GM21737 (cell line): ENCODE measurements around the gene EPHX1.
"Not testable (repeated sequence)": the region's sequence is repeated elsewhere in the genome, so short reads cannot be mapped to it uniquely, and the experiment has no call there.

ENCODE experiments used
- ATAC-seq: cut with Tn5 transposase; IDR thresholded peaks from one replicate; pipeline ENCODE4 v1.9.1; 2021; ENCODE audit warnings: mild to moderate bottlenecking, moderate library complexity; ENCODE audit not compliant: unreplicated experiment

EPHX1 gene

DNA sequence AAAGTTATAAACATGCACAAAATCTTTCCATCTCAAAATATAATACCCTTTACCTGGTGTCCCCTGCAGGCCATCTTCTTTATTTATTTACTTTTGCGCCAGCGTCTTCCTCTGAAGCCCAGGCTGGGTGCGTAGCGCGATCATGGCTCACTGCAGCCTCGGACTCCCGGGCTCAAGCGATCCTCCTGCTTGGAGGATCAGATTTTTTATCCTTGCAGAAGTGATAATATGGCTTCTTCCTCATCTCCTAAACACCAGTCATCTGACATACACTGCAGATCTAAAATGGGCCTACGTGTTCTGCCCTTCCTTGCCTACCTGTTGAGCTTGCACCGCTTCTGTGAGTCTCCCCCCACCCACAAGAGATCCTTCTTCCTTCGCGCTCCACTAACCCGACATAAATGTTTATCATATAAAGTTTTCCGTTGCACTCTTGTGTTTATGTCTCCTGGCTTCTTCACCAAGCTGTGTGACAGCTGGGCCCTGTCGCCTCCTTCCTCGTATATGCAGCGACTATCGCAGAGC, 32.8 kb upstream of the EPHX1 start:
- ATAC-seq: no peak

DNA sequence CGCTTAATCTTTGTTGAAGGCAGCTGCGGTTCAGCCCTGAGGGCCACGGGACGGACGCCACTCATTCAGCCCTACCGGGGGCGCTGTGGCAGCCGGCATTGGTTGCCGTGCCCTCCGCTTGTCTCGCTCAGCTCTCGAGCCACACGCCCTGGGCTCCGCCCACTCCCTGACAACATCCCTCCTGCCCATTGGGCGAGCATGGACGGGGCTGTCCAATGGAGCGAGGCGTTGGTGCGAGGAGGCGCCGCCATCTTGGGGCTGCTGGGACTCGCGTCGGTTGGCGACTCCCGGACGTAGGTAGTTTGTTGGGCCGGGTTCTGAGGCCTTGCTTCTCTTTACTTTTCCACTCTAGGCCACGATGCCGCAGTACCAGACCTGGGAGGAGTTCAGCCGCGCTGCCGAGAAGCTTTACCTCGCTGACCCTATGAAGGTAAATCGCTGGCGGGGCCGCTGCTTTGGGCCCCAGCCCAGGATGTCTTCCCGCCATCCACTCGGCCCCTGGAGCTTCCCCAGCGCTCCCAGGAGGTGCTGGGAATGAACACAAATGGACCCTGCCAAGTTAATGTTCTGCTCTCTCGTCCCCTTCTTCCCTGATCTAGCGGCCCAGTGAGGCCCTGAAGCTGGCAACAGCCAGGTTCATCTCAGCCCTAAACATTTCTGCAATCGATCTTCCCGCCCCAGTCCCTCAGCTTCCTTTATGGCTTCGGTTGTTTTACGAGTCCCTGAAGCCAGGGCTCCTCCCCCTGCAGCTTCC, 32.2 kb upstream of the EPHX1 start, which contains the start of gene SRP9:
Gene SRP9 (plus strand): TSS at position 244 of the 754 bp plus-strand sequence. CDS start 115 bp downstream, at position 359.
- ATAC-seq: peak; percentile 100

- ATAC-seq: no peak
These were observed 31.6 kb upstream of the EPHX1 start for GRCh38 chr1:225778337-225778669.

GRCh38 chr1:225779165-225779564, 30.8 kb upstream of the EPHX1 start:
- ATAC-seq: not testable (repeated sequence)

DNA sequence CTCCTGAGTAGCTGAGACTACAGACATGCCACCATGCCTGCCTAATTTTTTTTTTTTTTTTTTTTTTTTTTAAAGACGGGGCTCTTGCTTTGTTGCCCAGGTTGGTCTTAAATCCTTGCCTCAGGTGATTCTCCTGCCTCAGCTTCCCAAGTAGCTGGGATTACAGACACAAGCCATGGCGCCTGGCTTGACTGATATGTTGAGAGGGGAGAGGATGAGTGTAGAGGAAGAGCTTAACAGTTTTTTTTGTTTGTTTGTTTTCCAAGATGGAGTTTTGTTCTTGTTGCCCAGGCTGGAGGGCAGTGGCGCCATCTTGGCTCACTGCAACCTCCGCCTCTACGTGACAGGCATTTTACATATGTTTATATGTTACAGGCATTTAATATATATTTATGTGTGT, 29.8 kb upstream of the EPHX1 start:
- no peak for ATAC-seq

GRCh38 chr1:225780630-225781029, 29.3 kb upstream of the EPHX1 start:
- ATAC-seq: no peak

- not testable (repeated sequence) for ATAC-seq
These were observed 20.8 kb upstream of the EPHX1 start for GRCh38 chr1:225789142-225789541.

DNA sequence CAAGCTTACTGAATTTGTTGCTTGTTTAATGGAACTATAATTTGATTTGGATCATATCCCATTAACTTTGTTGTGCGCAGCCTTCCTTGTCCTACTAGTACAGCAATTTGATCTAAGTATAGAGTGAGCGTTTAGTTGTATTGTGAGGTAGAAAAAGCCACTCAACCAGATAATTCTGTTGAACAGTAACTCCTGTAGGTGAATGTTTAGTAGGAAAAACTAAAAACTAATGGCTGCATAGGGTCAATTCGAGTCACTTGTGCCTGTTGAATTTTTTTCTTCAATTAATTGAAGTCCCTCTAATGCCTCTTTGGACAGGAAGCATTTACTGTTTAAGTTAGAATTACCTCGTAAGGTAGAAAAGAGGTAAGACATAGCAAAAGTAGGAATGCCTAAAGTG, 15.0 kb upstream of the EPHX1 start:
- ATAC-seq: no peak

DNA sequence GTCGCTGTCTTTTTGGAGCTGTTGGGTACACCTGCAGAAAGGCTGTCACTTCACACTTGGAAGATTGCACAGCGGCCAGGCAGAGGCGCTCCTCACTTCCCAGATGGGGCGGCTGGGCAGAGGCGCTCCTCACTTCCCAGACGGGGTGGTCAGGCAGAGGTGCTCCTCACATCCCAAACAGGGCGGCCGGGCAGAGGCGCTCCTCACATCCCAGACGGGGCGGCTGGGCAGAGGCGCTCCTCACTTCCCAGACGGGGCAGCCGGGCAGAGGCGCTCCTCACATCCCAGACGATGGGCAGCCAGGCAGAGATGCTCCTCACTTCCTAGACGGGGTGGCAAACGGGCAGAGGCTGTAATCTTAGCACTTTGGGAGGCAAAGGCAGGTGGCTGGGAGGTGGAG, 13.8 kb upstream of the EPHX1 start:
- ATAC-seq: not testable (repeated sequence)

DNA sequence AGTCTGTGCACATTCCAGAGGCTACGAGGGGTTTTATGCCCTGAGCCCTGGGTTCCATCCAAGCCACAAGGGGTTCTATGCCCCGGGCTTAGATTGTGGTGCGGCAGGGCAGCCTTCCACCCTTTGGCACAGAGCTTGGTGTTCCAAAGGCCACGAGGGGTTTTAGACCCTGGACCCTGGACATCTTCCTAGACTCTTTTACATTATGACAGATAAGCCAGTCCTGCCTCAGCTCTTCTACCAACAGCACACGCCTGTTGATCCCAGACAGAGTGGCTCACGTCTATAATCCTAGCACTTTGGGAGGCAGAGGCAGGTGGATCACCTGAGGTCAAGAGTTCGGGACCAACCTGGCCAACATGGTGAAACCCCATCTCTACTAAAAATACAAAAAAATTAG, 8.8 kb upstream of the EPHX1 start:
- not testable (repeated sequence) for ATAC-seq

DNA sequence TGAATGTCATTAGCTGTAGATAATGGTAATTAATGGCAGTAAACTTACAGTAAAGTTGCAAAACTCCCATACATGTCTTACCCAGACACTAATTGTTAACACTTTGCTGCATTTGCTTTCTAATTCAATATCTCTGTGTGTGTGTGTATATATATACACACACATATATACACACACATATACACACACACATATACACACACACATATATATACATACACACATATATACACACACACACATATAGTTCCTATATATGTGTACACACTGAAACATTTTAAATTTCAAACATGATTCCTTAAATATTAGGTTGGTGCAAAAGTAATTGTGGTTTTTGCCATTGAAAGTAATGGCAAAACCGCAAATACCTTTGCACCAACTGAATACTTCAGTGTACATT, 3.7 kb upstream of the EPHX1 start:
- no peak for ATAC-seq

GRCh38 chr1:225806736-225807135, 3.2 kb upstream of the EPHX1 start:
- not testable (repeated sequence) for ATAC-seq

- no peak for ATAC-seq
These were observed 1.8 kb upstream of the EPHX1 start for GRCh38 chr1:225808136-225808535.

- not testable (repeated sequence) for ATAC-seq
These were observed 935 bp downstream of the EPHX1 start for GRCh38 chr1:225810579-225811538.

DNA sequence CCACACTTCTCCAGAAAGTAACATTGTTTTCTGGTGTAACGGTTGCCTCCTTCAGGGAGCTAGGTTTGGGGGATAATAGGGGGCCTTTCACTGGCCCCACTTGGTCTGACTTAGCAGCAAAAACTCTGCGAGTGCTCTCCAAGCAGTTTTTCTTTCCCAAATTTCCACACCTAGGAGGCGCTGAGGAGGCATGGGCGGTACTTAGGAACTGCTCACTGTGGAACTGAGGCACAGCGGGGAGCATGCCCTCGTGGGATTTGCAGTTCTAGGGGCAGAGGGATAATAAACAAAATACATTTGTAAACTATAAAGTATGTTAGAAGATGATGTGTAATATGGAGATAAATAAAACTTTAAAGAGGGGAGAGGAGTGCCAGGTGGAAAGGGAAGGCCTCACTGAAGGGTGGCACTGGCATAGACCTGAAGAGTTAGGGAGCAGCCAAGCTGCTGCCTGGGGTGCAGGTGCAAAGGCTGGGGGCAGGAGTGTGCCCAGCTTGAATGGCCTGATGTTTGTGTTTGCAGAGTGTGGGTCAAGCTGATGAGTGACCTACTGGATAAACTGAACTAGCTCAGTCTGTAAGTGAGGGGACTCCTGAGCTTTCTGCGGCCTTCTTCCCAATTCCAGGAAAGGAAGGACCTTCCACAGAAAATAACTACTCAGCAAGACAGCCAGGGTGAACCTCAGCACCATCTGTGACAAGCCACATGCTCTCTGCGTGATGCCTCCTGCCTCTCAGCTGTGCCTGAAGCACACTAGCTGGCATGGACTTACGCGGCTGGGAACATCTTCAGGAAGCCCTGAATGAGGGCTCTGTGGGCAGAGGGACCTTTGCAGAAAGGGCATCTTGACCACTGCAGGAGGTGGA, 1.9 kb downstream of the EPHX1 start:
- no peak for ATAC-seq

- no peak for ATAC-seq
These were observed 2.7 kb downstream of the EPHX1 start for GRCh38 chr1:225812488-225813213.

DNA sequence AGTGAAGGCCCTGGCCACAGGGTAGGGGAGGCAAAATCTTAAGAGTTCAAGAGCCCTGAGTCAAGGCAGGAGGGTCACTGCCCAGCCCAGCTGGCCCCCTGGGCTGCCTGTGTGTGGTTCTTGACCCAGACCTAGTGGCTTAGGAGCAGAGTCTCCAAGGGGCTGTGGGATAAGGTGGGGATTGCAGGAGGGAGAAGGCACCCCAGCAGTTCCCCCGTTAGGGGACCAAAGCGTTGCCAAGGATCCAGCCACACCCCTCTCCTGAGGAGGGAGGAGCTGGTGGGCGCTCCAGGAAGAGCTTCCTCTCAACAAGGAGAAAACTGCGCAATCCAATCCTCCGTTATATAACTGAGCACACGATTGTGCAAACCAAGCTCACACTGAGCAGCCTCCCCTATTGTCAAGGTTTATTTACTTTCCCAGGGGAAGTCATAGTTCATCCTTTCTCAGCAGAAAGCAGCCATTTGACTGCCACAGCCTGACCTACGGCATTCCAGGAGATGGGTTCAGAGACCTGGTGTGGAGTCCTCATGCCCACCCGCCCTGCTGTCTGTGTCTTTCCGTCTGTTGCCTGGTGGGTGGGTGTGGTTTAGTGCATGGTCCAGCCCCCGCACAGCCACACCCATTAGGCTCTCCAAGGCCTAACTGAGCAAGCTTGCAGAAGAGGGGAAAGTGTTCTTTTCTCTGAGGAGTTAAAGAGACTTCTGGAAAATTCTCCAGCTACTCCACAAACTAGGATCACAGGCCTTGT, 3.5 kb downstream of the EPHX1 start:
- no peak for ATAC-seq

DNA sequence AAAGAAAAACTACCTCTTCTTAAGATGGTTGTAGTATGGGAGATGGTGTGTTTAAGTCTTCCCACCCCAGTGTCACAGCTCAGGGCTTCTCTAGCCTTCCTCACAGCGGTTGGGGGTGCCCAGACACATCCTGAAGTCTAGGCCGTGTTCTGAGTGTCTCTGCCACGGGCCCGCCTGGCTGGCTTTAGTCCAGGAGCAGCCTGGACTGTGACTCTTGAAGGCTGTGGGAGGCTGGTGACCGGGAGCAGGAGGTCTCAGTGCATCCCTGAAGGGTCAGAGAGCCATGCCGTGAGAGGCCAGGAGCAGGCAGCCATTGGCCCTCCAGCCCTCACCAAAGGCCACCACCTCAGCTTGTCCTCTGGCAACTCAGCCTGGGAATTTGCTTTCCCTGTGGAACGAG, 4.5 kb downstream of the EPHX1 start:
- ATAC-seq: no peak

- ATAC-seq: not testable (repeated sequence)
These were observed 5.2 kb downstream of the EPHX1 start for GRCh38 chr1:225815090-225815489.
